H1 (cell line): ENCODE measurements around the gene PTPRR. TPM values are rescaled to one million over a fixed set of nuclear protein-coding genes. Genes with fewer than 3 reads are reported as not detected.

Experiments
- JUN ChIP-seq: IDR thresholded peaks from 2 replicates; pipeline ENCODE4 v1.6.1; 2011; ENCODE audit warnings: low read depth, mild to moderate bottlenecking, improper control_type of control experiment, low read length
- polyA plus RNA-seq, 7 experiments: library from polyadenylated mRNA; depleted of rRNA in 3 of 7; stranded (reverse) in 5 of 7; unstranded in 2 of 7; fragments of >200 nt in 5 of 7; fragments of 200-250 nt in 2 of 7; gene quantifications; 1 replicate in 5 of 7; 2 replicates in 1 of 7; 4 replicates in 1 of 7; pipeline versions ENCODE4 v1.2.1 to v1.2.3, GENCODE V29; 2011 to 2013; ENCODE audit warnings: missing spikeins in 2 of 7, mixed read lengths in 2 of 7
- total RNA-seq: library from RNA; stranded (reverse); fragmentation: NEBNext Ultra II Directional; extraction: Animal tissue kit (Norgen Biotek cat#: 25700); gene quantifications from 2 replicates; pipeline ENCODE4 v1.2.1, GENCODE V29; 2021
- TF ChIP-seq, protein P1 (sequence below): IDR thresholded peaks from 2 replicates; pipeline ENCODE4 v1.6.1; 2011; ENCODE audit warnings: low read length, improper control_type of control experiment

The PTPRR gene
- total and polyA plus RNA-seq, 2 of the 8 experiments (the other 6 are each of a cell fraction or from before 2014, with no cell fraction given) = 0.07 to 0.35 TPM

DNA sequence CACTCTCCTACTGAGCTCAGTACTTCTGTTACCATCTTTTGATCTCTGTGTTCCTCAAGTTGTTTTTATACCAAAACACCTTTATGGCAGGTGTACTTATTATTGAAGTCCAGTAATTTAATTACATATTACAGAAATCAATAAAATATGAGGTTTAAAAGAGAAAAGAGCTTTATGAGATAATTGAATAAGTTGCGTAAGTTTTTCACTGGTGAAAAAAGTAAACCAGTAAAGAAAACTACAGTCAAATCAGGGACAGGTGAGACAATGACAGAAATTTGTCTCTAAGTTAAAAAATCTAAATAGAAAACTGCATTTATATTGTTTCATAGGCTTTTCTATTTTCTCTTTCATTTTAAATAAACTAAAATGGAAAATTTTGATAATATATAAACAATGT, 254.2 kb downstream of the PTPRR start (continued):
- no peak for TF ChIP-seq JUN
- TF ChIP-seq, protein P1, sequence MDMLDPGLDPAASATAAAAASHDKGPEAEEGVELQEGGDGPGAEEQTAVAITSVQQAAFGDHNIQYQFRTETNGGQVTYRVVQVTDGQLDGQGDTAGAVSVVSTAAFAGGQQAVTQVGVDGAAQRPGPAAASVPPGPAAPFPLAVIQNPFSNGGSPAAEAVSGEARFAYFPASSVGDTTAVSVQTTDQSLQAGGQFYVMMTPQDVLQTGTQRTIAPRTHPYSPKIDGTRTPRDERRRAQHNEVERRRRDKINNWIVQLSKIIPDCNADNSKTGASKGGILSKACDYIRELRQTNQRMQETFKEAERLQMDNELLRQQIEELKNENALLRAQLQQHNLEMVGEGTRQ = no peak
